SK-N-SH (cell line): Measurements from ENCODE around the gene KCNJ11.

Source experiments
- GATA2 ChIP-seq: sonication (generic); formaldehyde crosslinking; IDR thresholded peaks from 2 replicates; pipeline ENCODE4 v1.5.0; 2020; ENCODE audit warnings: mild to moderate bottlenecking, missing genetic modification reagents
- SMC3 ChIP-seq: IDR thresholded peaks from 2 replicates; pipeline ENCODE4 v1.6.1; 2012; ENCODE audit warnings: low read depth, low read length, improper control_type of control experiment
- TF ChIP-seq, protein P1 (sequence below): fragments of 200-600 bp; sonication (generic); IDR thresholded peaks from 2 replicates; pipeline ENCODE4 v1.6.1; 2017; ENCODE audit warnings: antibody characterized with exemption, mild to moderate bottlenecking, moderate library complexity
- TF ChIP-seq, protein P2 (sequence below): IDR thresholded peaks from 2 replicates; pipeline ENCODE4 v1.4.0; 2012; ENCODE audit warnings: low read depth, borderline replicate concordance

DNA sequence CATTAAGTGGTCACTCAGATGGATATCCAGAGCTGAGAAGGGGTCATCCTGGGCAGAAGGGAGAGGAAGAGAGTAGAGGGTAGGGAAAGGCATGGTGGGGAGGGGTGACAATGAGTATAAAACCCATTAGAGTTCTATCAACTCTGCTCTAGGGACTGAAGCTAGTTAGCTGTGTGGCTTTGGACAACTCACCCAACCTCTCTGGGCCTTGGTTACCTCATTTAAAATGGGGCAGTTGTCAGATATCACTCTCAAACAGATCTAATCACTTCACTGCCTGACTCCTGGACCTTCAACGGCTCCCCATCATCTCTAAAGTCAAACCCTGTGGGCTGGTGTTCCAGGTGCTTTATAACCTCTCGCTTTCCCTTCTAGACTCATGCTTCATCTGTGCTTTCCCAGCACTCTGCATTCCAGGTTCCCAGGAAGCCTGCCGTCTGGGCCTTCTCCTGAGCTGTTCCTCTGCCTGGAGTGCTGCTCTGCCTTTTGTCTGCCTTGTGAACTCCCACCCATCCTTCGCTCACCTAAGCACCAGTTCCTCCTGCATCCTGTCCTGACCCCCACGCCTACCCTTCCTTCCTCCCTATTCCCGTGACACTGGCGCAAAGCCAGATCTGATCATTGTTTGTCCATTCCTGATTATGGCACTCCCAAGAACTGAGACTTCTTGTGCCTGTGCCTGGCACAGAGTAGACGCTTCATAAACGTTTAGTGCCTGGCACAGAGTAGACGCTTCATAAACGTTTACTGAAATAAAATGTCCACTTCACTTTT lies 22.3 kb upstream of the KCNJ11 start:
- TF ChIP-seq, protein P1, sequence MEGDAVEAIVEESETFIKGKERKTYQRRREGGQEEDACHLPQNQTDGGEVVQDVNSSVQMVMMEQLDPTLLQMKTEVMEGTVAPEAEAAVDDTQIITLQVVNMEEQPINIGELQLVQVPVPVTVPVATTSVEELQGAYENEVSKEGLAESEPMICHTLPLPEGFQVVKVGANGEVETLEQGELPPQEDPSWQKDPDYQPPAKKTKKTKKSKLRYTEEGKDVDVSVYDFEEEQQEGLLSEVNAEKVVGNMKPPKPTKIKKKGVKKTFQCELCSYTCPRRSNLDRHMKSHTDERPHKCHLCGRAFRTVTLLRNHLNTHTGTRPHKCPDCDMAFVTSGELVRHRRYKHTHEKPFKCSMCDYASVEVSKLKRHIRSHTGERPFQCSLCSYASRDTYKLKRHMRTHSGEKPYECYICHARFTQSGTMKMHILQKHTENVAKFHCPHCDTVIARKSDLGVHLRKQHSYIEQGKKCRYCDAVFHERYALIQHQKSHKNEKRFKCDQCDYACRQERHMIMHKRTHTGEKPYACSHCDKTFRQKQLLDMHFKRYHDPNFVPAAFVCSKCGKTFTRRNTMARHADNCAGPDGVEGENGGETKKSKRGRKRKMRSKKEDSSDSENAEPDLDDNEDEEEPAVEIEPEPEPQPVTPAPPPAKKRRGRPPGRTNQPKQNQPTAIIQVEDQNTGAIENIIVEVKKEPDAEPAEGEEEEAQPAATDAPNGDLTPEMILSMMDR, result no peak
- TF ChIP-seq GATA2 (CRISPR knock-in tag) (no peak), SMC3 (no peak)
- TF ChIP-seq, protein P2, sequence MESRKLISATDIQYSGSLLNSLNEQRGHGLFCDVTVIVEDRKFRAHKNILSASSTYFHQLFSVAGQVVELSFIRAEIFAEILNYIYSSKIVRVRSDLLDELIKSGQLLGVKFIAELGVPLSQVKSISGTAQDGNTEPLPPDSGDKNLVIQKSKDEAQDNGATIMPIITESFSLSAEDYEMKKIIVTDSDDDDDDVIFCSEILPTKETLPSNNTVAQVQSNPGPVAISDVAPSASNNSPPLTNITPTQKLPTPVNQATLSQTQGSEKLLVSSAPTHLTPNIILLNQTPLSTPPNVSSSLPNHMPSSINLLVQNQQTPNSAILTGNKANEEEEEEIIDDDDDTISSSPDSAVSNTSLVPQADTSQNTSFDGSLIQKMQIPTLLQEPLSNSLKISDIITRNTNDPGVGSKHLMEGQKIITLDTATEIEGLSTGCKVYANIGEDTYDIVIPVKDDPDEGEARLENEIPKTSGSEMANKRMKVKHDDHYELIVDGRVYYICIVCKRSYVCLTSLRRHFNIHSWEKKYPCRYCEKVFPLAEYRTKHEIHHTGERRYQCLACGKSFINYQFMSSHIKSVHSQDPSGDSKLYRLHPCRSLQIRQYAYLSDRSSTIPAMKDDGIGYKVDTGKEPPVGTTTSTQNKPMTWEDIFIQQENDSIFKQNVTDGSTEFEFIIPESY, result no peak
